GM13976 (cell line): ENCODE data around the gene ANKH.

Experiments used
- DNase-seq: peaks from one replicate; pipeline ENCODE4 v3.0.0; 2012; ENCODE audit warnings: low spot score
- CTCF ChIP-seq: IDR thresholded peaks from 2 replicates; pipeline ENCODE4 v1.5.1; 2012; ENCODE audit warnings: borderline replicate concordance, mild to moderate bottlenecking; ENCODE audit not compliant: insufficient read depth; ENCODE audit errors: extremely low read depth, missing control alignments, control extremely low read depth
- in situ Hi-C: fragments of 300-500 bp; cut with MboI; formaldehyde crosslinking; loops from one replicate; pipeline ENCODE4 v1.12.0; 2022; ENCODE audit warnings: low sequenced_read_pairs, mixed read lengths, inconsistent platforms; ENCODE audit not compliant: unreplicated experiment

Gene ANKH

GRCh38 chr5:14673443-14673842, 198.1 kb downstream of the ANKH start:
- DNase-seq: no peak
- no peak for TF ChIP-seq CTCF
- in situ Hi-C loops: loop anchor here (25.0 kb wide), 1 partner anchor 511 kb away; no protein-coding TSS in a partner anchor

- in situ Hi-C loops: loop anchor here (25.0 kb wide), 1 partner anchor 510 kb away; no protein-coding TSS in a partner anchor
- no peak for TF ChIP-seq CTCF
- DNase-seq: no peak
Measured at GRCh38 chr5:14672484-14673394, 198.8 kb downstream of the ANKH start.

- no peak for TF ChIP-seq CTCF
- in situ Hi-C loops: loop anchor here (25.0 kb wide), 1 partner anchor 510 kb away; no protein-coding TSS in a partner anchor
Measured at GRCh38 chr5:14672082-14672481, 199.5 kb downstream of the ANKH start.

GRCh38 chr5:14671414-14671813, 200.2 kb downstream of the ANKH start:
- DNase-seq: peak; percentile 42
- no peak for TF ChIP-seq CTCF
- in situ Hi-C loops: loop anchor here (25.0 kb wide), 1 partner anchor 509 kb away; no protein-coding TSS in a partner anchor

More at GRCh38 chr5:14672082-14672481, 199.5 kb downstream of the ANKH start:
- DNase-seq: no peak

GRCh38 chr5:14669975-14670374, 201.6 kb downstream of the ANKH start:
- DNase-seq: no peak
- no peak for TF ChIP-seq CTCF
- in situ Hi-C loops: loop anchor here (25.0 kb wide), 1 partner anchor 508 kb away; no protein-coding TSS in a partner anchor

- TF ChIP-seq CTCF: no peak
- DNase-seq: no peak
- in situ Hi-C loops: loop anchor here (25.0 kb wide), 1 partner anchor 507 kb away; no protein-coding TSS in a partner anchor
Measured at GRCh38 chr5:14669415-14669814, 202.2 kb downstream of the ANKH start.
